Urothelium cell line (cell line): ENCODE results near the gene CLCA1.
A peak's percentile ranks its signal among the peaks of the same experiment; 100 is the strongest.

Source experiments
- DNase-seq: peaks from one replicate; pipeline ENCODE4 v3.0.0; 2011; ENCODE audit warnings: low spot score, mixed read lengths
- FAIRE-seq: peaks from 2 replicates; lab custom pipeline; 2011; peaks lifted over from hg19 to GRCh38; lab: Jason Lieb, UNC

The CLCA1 gene, protein sequence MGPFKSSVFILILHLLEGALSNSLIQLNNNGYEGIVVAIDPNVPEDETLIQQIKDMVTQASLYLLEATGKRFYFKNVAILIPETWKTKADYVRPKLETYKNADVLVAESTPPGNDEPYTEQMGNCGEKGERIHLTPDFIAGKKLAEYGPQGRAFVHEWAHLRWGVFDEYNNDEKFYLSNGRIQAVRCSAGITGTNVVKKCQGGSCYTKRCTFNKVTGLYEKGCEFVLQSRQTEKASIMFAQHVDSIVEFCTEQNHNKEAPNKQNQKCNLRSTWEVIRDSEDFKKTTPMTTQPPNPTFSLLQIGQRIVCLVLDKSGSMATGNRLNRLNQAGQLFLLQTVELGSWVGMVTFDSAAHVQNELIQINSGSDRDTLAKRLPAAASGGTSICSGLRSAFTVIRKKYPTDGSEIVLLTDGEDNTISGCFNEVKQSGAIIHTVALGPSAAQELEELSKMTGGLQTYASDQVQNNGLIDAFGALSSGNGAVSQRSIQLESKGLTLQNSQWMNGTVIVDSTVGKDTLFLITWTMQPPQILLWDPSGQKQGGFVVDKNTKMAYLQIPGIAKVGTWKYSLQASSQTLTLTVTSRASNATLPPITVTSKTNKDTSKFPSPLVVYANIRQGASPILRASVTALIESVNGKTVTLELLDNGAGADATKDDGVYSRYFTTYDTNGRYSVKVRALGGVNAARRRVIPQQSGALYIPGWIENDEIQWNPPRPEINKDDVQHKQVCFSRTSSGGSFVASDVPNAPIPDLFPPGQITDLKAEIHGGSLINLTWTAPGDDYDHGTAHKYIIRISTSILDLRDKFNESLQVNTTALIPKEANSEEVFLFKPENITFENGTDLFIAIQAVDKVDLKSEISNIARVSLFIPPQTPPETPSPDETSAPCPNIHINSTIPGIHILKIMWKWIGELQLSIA

DNA sequence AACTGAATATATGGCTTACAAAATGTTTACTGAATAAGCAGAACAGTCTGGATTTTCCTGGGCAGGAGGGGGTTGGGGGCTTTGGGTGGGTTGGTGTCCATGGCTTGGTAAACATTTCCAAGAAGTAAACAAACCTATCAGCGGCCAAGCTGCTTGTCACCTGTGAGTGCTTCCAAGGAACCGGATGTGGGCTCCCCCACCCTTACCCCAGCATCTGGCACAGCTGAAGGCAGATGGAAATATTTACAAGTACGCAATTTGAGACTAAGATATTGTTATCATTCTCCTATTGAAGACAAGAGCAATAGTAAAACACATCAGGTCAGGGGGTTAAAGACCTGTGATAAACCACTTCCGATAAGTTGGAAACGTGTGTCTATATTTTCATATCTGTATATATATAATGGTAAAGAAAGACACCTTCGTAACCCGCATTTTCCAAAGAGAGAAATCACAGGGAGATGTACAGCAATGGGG, at the start of gene CLCA1:
TSS of gene CLCA1 (plus strand) at position 427 of the 477 bp plus-strand sequence. CDS start at position 472, 45 bp downstream.
- FAIRE-seq (no peak), DNase-seq (no peak)

- DNase-seq (no peak), FAIRE-seq (no peak)
Measured at GRCh38 chr1:86419277-86419903, 49.3 kb upstream of the CLCA1 start.

- FAIRE-seq, result no peak
- DNase-seq, result no peak
Measured at GRCh38 chr1:86421601-86422280, 47.0 kb upstream of the CLCA1 start.

- FAIRE-seq, result no peak
- no peak for DNase-seq
Measured at GRCh38 chr1:86423473-86423872, 45.3 kb upstream of the CLCA1 start.

DNA sequence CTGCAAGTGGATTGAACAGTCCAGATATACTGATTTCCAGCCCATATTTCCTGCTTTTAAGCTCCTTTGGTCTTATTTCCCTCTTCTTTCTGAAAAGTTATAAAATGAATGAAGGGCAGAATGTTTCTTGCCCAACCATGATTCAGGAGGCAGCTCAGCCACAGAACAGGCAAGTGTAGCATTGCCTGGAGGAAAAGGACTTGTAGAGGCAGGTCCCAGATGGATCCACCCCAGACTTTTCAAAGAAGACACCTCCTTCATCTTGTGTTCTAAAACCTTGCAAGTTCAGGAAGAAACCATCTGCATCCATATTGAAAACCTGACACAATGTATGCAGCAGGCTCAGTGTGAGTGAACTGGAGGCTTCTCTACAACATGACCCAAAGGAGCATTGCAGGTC, 44.9 kb upstream of the CLCA1 start, which contains the start of gene CLCA2:
TSS of gene CLCA2 (plus strand) at position 299 of the 400 bp plus-strand sequence. CDS start at position 376, 77 bp downstream.
- DNase-seq (no peak), FAIRE-seq (no peak)

GRCh38 chr1:86429122-86429725, 39.5 kb upstream of the CLCA1 start:
- DNase-seq, result no peak
- FAIRE-seq, result no peak

DNA sequence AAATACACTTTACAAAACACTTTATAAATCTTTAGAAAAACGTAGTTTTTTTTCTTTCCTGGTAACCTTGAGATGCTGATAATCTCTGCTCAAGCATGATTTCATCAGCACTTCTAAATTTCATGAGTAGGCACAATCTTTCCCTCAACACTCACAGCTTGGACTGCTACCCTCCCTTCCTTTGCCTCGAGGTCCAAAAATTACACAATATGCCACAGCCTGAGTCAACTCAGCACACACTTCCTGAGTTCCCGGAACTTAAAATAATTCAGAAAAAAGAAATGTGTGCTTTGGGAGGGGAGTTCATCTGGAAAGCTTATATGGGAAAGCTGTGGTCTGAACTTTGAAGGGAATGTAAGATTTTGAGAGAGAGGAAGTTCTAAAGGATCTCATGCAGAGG, 38.9 kb upstream of the CLCA1 start:
- FAIRE-seq (no peak), DNase-seq (peak; percentile 57)

DNA sequence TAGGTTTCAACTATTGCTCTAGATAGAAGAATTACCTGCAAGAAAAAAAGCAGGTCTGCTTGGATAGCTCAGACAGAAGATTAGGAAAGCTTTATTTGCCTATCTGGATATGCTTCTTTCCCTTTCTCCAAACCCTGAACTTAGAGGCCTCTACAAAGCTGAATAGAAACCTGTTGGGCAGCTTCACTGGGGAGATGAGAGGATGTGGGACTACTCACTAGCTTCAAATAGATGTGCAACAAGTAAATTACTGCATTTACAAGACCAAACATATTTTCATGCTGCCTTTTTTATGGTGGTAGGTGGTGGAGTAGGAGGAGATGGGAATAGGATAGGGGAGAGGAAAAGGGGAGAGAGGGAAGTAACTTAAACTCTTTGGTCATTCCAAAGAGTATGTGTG, 38.4 kb upstream of the CLCA1 start:
- DNase-seq (no peak), FAIRE-seq (no peak)

DNA sequence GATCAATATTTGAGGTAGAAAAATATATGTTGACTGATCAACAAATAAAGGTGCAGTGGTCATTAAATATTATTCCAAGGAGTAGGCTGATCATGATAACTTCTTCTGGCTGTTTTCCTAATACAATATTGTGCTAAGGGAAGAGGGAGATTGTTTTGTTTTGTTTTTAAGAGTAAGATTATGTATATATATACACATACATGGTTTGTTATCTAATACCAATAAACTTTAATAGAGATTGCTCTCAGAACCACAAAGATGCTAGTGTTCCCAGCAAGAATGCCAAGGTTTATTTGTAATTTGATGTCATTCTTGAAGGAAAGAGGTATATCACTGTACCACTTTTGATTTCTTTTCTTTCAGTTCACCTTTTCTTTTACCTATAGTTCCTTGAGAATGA, 34.7 kb upstream of the CLCA1 start:
- FAIRE-seq (no peak), DNase-seq (no peak)

- FAIRE-seq (no peak), DNase-seq (no peak)
Measured at GRCh38 chr1:86435327-86435726, 33.4 kb upstream of the CLCA1 start.

GRCh38 chr1:86436041-86436440, 32.7 kb upstream of the CLCA1 start:
- FAIRE-seq (no peak), DNase-seq (no peak)

DNA sequence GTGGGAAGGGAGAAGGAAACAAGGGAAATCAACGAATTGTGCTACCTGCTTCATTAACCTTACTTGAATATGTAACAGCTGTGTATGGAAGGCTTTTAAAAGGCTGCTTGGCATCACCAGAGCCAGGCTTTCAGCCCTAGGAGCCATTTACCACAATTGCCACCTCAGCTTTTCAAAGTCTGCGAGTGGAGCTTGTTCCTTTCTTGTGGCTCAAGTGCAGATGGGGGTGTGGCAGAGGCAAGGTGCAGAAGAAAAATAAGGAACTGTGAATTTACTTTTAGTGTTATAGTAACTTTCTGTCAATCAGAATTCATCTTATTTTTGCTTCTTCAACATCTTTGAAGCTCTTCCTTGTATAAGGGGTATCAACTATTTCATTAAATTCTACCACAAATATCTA, 27.1 kb upstream of the CLCA1 start:
- DNase-seq, result no peak
- no peak for FAIRE-seq

- no peak for FAIRE-seq
- DNase-seq, result no peak
Measured at GRCh38 chr1:86441997-86442396, 26.7 kb upstream of the CLCA1 start.

DNA sequence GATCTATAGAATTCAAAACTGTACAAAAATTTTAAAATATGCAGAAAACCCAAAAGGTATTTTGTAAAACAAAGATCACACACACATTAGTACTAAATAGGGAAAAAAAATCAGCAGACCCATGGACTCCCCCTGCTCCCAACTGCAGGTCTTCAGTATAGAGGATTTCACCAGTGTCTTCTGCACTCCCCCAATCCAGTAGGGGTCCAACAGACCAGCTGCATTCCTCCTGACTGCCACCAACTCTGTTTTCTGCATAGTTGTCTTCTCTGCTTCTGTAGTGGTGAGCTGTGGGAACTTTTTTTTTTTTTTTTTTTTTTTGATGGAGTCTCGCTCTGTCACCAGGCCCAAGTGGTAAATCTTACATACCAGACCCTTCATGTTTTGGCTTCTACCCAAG, 22.8 kb upstream of the CLCA1 start:
- no peak for FAIRE-seq
- no peak for DNase-seq

DNA sequence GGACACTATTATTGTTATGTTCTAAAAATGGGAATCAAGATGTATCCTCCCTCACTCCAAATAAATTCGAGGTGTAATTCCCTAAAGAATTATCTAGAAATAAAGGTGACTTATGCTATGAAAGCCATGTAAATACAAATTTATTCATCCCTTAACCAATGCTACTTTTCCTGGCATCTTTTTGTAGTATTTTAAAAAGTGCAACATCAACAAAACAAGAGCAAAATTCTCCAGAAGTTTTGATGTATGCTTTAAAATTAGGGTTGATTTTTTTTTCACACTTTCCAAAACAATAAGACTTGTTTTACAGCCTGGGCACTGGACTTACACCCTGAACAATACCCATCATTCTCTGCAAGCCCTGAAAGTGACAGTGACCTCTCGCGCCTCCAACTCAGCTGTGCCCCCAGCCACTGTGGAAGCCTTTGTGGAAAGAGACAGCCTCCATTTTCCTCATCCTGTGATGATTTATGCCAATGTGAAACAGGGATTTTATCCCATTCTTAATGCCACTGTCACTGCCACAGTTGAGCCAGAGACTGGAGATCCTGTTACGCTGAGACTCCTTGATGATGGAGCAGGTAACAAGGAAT, 21.4 kb upstream of the CLCA1 start:
- DNase-seq, result no peak
- no peak for FAIRE-seq

GRCh38 chr1:86448670-86449069, 20.1 kb upstream of the CLCA1 start:
- DNase-seq, result no peak
- no peak for FAIRE-seq

DNA sequence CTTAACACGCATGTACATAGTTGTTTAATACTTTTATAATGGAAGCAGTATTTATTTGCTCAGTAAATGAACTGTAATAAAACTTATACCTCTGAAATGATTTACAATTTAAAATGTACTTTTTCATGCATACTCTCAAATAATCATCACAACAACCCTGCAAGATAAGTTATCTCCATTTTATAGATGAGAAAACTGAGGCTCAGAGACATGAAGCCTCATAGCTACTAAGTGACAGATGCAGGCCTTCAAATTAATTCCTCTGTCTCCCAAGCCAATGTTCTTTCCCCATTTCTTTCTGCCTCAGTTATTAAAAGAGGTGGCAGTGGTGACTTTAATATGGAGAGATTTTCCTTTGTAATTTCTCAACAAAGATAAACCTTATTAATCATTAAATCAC, 19.6 kb upstream of the CLCA1 start:
- DNase-seq (no peak), FAIRE-seq (no peak)

- FAIRE-seq, result no peak
- no peak for DNase-seq
Measured at GRCh38 chr1:86450847-86451246, 17.9 kb upstream of the CLCA1 start.

- DNase-seq, result no peak
- FAIRE-seq, result no peak
Measured at GRCh38 chr1:86453664-86454063, 15.1 kb upstream of the CLCA1 start.

GRCh38 chr1:86455073-86455472, 13.7 kb upstream of the CLCA1 start:
- no peak for FAIRE-seq
- no peak for DNase-seq
